Thyroid gland (tissue), 4 donors: ENCODE measurements around the gene BRAF.

Source experiments
- CTCF ChIP-seq, 6 experiments: fragments of 200-600 bp in 3 of 6; fragments of 450-650 bp in 3 of 6; sonication (generic) in 3 of 6; IDR thresholded peaks; one replicate each; pipeline ENCODE4 v1.5.1; 2016 to 2019; ENCODE audit warnings: antibody characterized with exemption in 6 of 6, mild to moderate bottlenecking in 2 of 6, inconsistent platforms in 1 of 6, moderate library complexity in 1 of 6
- POLR2A ChIP-seq, 2 donors: fragments of 450-650 bp; IDR thresholded peaks; one replicate each; pipeline ENCODE4 v1.6.1; 2017; ENCODE audit warnings: antibody characterized with exemption in 2 of 2, mild to moderate bottlenecking in 2 of 2, moderate library complexity in 1 of 2

- TF ChIP-seq POLR2A (IDR thresholded peaks at IDR 0.05), result no peak
- no peak for TF ChIP-seq CTCF (IDR thresholded peaks at IDR 0.05)
Observed at GRCh38 chr7:140896996-140897395, 27.7 kb downstream of the BRAF start.
